Tibial nerve (tissue), 4 donors: Measurements from ENCODE around the gene FHDC1. TPM values are rescaled to one million over a fixed set of nuclear protein-coding genes. Genes with fewer than 3 reads are reported as not detected.

Experiments used
- DNase-seq, 2 donors: peaks; one replicate each; pipeline ENCODE4 v3.0.0-alpha.2; 2019; ENCODE audit warnings: low spot score in 2 of 2
- H3K27ac ChIP-seq, 4 donors: fragments of 200-600 bp; sonication (generic) in 3 of 4; one replicate each; pipeline ENCODE4 v1.5.1; 2017 to 2019; ENCODE audit warnings: mild to moderate bottlenecking in 1 of 4
- H3K27me3 ChIP-seq, 2 donors: fragments of 200-600 bp; sonication (generic) in 1 of 2; one replicate each; pipeline versions ENCODE4 v1.5.1 to v1.6.0; 2017 to 2019
- H3K36me3 ChIP-seq, 3 donors: fragments of 200-600 bp; sonication (generic); one replicate each; pipeline ENCODE4 v1.5.1; 2018 to 2019
- H3K4me1 ChIP-seq, 4 donors: fragments of 200-600 bp; sonication (generic) in 3 of 4; one replicate each; pipeline ENCODE4 v1.5.1; 2017 to 2019
- H3K4me3 ChIP-seq, 4 donors: fragments of 200-600 bp; sonication (generic) in 3 of 4; one replicate each; pipeline ENCODE4 v1.5.1; 2017 to 2019; ENCODE audit warnings: mild to moderate bottlenecking in 1 of 4, moderate library complexity in 1 of 4
- H3K9me3 ChIP-seq, 4 donors: fragments of 200-600 bp; sonication (generic) in 3 of 4; one replicate each; pipeline ENCODE4 v1.5.1; 2017 to 2019
- CTCF ChIP-seq, 5 experiments: fragments of 200-600 bp in 3 of 5; fragments of 450-650 bp in 2 of 5; sonication (generic) in 3 of 5; IDR thresholded peaks; one replicate each; pipeline ENCODE4 v1.5.1; 2016 to 2019; ENCODE audit warnings: antibody characterized with exemption in 5 of 5, mild to moderate bottlenecking in 3 of 5, moderate library complexity in 2 of 5
- EP300 ChIP-seq, 2 donors: sonication (generic); formaldehyde crosslinking; IDR thresholded peaks; one replicate each; pipeline ENCODE4 v1.6.1; 2017; ENCODE audit warnings: antibody characterized with exemption in 2 of 2, mild to moderate bottlenecking in 1 of 2
- POLR2A ChIP-seq, 2 donors: fragments of 450-650 bp; IDR thresholded peaks; one replicate each; pipeline ENCODE4 v1.6.1; 2017; ENCODE audit warnings: antibody characterized with exemption in 2 of 2, mild to moderate bottlenecking in 2 of 2, moderate library complexity in 2 of 2
- WGBS, 2 donors: methylation state at CpG; one replicate each; pipeline ENCODE4 v1.1.5; 2018; 5-methylcytosine and 5-hydroxymethylcytosine counted together
- total RNA-seq, 4 donors: library from RNA; depleted of rRNA; stranded (reverse); fragments of >200 nt; gene quantifications; one replicate each; pipeline ENCODE4 v1.1.0, GENCODE V29; 2016

Gene FHDC1
- total RNA-seq, 4 donors from 2014 or later = 2.2 to 7.9 (median 6.1) TPM

GRCh38 chr4:153001626-153002025 is 65.5 kb downstream of the FHDC1 start:
- Histone ChIP-seq H3K27ac (no peak overlapping the region), H3K4me3 (no peak overlapping the region), H3K4me1 (peaks cover 0 to 5% (median 0%) of the 10 kb centered on the region in 4 donors), H3K36me3 (no peaks in the 10 kb centered on the region), H3K9me3 (no peaks in the 10 kb centered on the region), H3K27me3 (no peaks in the 10 kb centered on the region)
- DNase-seq = no peak
- WGBS, 2 donors = 78% methylated on average over 5 of the region's 5 CpGs
- TF ChIP-seq POLR2A (IDR thresholded peaks at IDR 0.05) (no peak), EP300 (IDR thresholded peaks at IDR 0.05) (no peak), CTCF (IDR thresholded peaks at IDR 0.05) (no peak)

DNA sequence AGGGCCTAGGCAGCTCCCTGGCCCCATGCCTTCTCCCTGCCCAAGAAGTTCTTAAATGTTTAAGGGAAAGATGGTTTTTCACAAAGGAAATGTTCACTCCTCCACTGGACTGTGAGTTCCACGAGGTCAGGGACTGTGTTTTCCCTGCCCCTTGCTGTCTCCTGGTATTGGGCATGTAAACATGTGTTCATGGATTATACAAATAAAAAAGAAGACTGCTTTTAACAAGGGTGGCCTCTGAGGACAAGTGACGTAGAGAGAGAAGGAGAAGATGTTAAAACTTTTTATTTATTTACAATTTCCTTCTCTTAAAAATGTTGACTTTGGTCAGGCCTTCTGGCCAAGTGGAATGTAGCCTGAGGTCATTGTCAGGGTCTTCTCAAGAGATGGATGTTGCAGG is 66.0 kb downstream of the FHDC1 start:
- H3K36me3 ChIP-seq = no peaks in the 10 kb centered on the region
- H3K9me3 ChIP-seq = no peaks in the 10 kb centered on the region
- no peak for TF ChIP-seq EP300 (IDR thresholded peaks at IDR 0.05)
- TF ChIP-seq CTCF (IDR thresholded peaks at IDR 0.05) = no peak
- TF ChIP-seq POLR2A (IDR thresholded peaks at IDR 0.05) = no peak
- 17 to 24% methylated on average over 2 of the region's 2 CpGs for WGBS, 2 donors
- H3K4me3 ChIP-seq = no peak overlapping the region
- H3K27me3 ChIP-seq = no peaks in the 10 kb centered on the region
- DNase-seq = no peak
- H3K27ac ChIP-seq = no peak overlapping the region
- H3K4me1 ChIP-seq = peaks cover 0 to 5% (median 0%) of the 10 kb centered on the region in 4 donors

GRCh38 chr4:153004081-153004850 is 68.1 kb downstream of the FHDC1 start:
- H3K27me3 ChIP-seq = no peaks in the 10 kb centered on the region
- TF ChIP-seq CTCF (IDR thresholded peaks at IDR 0.05) (no peak), EP300 (IDR thresholded peaks at IDR 0.05) (no peak), POLR2A (IDR thresholded peaks at IDR 0.05) (no peak)
- 61 to 69% methylated on average over 6 of the region's 6 CpGs for WGBS, 2 donors
- no peaks in the 10 kb centered on the region for H3K9me3 ChIP-seq
- peaks cover 0 to 5% (median 0%) of the 10 kb centered on the region in 4 donors for H3K4me1 ChIP-seq
- no peak overlapping the region for H3K27ac ChIP-seq
- H3K36me3 ChIP-seq = no peaks in the 10 kb centered on the region
- no peak for DNase-seq
- no peak overlapping the region for H3K4me3 ChIP-seq

DNA sequence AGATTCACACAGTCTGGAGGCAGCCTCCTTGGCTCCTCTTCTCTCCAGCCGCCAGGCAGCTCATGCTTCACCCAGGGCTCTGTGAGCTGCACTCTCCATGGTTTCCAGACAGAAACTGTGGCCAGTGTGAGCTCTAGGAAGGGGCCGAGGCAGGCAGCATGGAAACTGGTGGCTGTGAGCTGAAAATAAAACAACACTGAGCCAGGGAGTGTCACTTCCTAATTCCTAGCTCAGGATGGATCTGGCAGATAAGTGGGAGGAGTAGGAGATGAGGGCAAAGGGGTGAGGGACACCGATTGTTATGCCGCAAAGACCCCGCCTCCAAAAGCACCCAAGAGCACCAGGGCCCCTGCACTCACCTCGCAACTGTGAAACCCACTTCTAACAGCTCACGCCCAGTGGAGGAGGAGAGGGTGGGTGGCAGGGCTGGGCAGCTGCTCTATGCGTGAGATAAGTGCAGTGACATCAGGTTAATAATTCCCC is 69.8 kb downstream of the FHDC1 start:
- DNase-seq = no peak
- 60% methylated on average over 8 of the region's 8 CpGs for WGBS, 2 donors
- no peak for TF ChIP-seq EP300 (IDR thresholded peaks at IDR 0.05)
- TF ChIP-seq POLR2A (IDR thresholded peaks at IDR 0.05) = no peak
- no peak for TF ChIP-seq CTCF (IDR thresholded peaks at IDR 0.05)
- H3K27ac ChIP-seq = no peak overlapping the region
- H3K27me3 ChIP-seq = no peaks in the 10 kb centered on the region
- peaks cover 0 to 5% (median 0%) of the 10 kb centered on the region in 4 donors for H3K4me1 ChIP-seq
- no peak overlapping the region for H3K4me3 ChIP-seq
- H3K36me3 ChIP-seq = no peaks in the 10 kb centered on the region
- H3K9me3 ChIP-seq = no peaks in the 10 kb centered on the region

DNA sequence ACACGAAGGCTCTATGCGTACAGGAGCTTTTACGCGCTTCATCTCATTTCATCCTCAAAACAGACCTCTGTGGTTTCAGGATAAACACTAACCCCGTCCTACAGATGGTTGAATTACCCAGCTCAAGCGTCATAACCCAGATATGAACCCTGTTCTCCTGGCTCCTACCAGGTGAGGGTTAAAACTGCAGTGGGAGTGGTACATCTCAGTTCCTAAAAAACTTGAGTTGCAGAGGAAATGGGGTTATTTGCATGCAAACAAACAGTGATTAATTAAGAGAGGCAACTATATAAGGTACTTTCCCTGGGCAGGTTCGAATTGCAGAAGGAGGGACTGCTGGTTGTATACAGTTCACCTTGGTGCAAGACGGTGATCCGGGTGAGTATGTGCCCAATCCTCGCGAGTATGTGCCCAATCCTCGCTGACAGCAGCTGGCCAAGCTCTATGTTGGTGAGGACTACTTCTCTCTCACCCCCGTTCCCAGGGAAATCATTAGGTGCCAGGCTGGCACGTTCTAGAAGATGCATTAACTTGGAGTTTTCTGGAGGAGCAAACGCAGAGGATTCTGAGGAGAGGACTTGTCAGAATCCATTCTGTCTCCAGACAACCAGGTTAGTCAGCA is 72.6 kb downstream of the FHDC1 start:
- H3K27ac ChIP-seq = no peak overlapping the region
- TF ChIP-seq CTCF (IDR thresholded peaks at IDR 0.05) (no peak), POLR2A (IDR thresholded peaks at IDR 0.05) (no peak), EP300 (IDR thresholded peaks at IDR 0.05) (no peak)
- no peaks in the 10 kb centered on the region for H3K9me3 ChIP-seq
- H3K27me3 ChIP-seq = no peaks in the 10 kb centered on the region
- H3K36me3 ChIP-seq = no peaks in the 10 kb centered on the region
- WGBS, 2 donors = 88 to 93% methylated on average over 15 of the region's 15 CpGs
- H3K4me1 ChIP-seq = peaks cover 0 to 5% (median 0%) of the 10 kb centered on the region in 4 donors
- no peak overlapping the region for H3K4me3 ChIP-seq
- DNase-seq = no peak
